HG03175 (cell line): Measurements from ENCODE around the gene GLDN.

Experiments used
- ATAC-seq: cut with Tn5 transposase; IDR thresholded peaks from one replicate; pipeline ENCODE4 v1.9.1; 2021; ENCODE audit warnings: mild to moderate bottlenecking, moderate library complexity; ENCODE audit not compliant: unreplicated experiment

The GLDN gene

GRCh38 chr15:51321316-51321715 is 20.1 kb upstream of the GLDN start:
- no peak for ATAC-seq

GRCh38 chr15:51322621-51323296 is 18.7 kb upstream of the GLDN start:
- no peak for ATAC-seq

GRCh38 chr15:51323749-51324148 is 17.7 kb upstream of the GLDN start:
- no peak for ATAC-seq

- no peak for ATAC-seq
These were observed 16.3 kb upstream of the GLDN start for GRCh38 chr15:51325167-51325566.

GRCh38 chr15:51327081-51327480 is 14.4 kb upstream of the GLDN start:
- ATAC-seq = no peak

GRCh38 chr15:51328926-51329325 is 12.5 kb upstream of the GLDN start:
- ATAC-seq = no peak

GRCh38 chr15:51331141-51331540 is 10.3 kb upstream of the GLDN start:
- no peak for ATAC-seq

- ATAC-seq = no peak
These were observed 9.0 kb upstream of the GLDN start for GRCh38 chr15:51332206-51333147.

- ATAC-seq = no peak
These were observed 7.9 kb upstream of the GLDN start for GRCh38 chr15:51333571-51333970.

- ATAC-seq = no peak
These were observed 7.4 kb upstream of the GLDN start for GRCh38 chr15:51334011-51334451.

- ATAC-seq = no peak
These were observed 6.4 kb upstream of the GLDN start for GRCh38 chr15:51335087-51335486.

- peak; percentile 93 for ATAC-seq
These were observed 5.7 kb upstream of the GLDN start for GRCh38 chr15:51335538-51336410.

GRCh38 chr15:51338496-51338895 is 3.0 kb upstream of the GLDN start, which contains the start of gene CYP19A1:
TSS of gene CYP19A1 (minus strand) at chr15:51338596. CDS start at chr15:51242912, 95,684 bp downstream.
- ATAC-seq = no peak

- no peak for ATAC-seq
These were observed 958 bp downstream of the GLDN start for GRCh38 chr15:51342227-51342999.

GRCh38 chr15:51343466-51343865 is 2.0 kb downstream of the GLDN start:
- no peak for ATAC-seq

GRCh38 chr15:51346136-51346535 is 4.7 kb downstream of the GLDN start:
- no peak for ATAC-seq

GRCh38 chr15:51348688-51349087 is 7.2 kb downstream of the GLDN start:
- ATAC-seq = peak; percentile 96

- peak; percentile 18 for ATAC-seq
These were observed 7.8 kb downstream of the GLDN start for GRCh38 chr15:51349156-51349844.

GRCh38 chr15:51350723-51351122 is 9.3 kb downstream of the GLDN start:
- ATAC-seq = no peak

GRCh38 chr15:51353976-51354375 is 12.5 kb downstream of the GLDN start:
- no peak for ATAC-seq
